GM19025 (cell line): Measurements from ENCODE around the gene BACH1.

Source experiments
- ATAC-seq: cut with Tn5 transposase; IDR thresholded peaks from one replicate; pipeline ENCODE4 v1.9.1; 2021; ENCODE audit warnings: mild to moderate bottlenecking, low read depth, moderate library complexity; ENCODE audit not compliant: unreplicated experiment

Gene BACH1

DNA sequence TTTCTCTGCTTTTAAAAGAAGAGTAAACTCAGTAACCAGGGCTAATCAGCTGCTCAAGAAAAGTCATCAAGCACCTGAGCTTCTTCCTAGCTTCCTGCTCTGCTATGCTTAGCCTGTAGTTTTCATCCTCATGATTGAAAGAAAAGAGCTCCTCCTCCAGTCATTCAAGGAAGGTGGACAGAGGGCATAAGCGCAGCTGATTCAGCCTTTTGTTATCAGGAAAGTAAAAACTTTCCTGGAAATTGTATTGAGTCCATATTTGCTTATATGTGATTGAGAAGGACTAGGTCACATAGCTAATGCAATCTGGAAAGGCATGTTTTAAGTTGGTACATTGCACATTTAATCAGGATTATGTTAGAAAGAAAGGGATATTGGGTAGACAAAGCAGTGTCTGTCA is 8.5 kb upstream of the BACH1 start:
- no peak for ATAC-seq

DNA sequence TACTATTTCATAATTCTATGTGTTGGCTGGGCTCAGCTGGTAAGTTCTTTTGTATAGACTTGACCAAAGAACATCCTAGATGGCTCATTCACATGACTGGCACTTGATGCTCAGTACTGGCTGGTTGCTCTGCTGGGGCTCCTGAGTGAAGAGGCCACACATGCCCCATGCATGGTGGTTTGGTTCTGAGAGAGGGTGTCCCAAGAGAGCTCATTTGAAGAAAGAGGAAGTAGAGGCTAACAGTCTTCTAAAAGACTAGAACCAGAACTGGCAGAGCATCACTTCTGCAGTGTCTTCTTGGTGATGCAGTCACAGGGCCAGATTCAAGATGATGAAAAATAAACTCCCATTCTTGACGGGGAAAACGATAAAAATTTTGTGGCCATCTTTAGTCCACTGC is 5.2 kb upstream of the BACH1 start:
- peak; percentile 80 for ATAC-seq

DNA sequence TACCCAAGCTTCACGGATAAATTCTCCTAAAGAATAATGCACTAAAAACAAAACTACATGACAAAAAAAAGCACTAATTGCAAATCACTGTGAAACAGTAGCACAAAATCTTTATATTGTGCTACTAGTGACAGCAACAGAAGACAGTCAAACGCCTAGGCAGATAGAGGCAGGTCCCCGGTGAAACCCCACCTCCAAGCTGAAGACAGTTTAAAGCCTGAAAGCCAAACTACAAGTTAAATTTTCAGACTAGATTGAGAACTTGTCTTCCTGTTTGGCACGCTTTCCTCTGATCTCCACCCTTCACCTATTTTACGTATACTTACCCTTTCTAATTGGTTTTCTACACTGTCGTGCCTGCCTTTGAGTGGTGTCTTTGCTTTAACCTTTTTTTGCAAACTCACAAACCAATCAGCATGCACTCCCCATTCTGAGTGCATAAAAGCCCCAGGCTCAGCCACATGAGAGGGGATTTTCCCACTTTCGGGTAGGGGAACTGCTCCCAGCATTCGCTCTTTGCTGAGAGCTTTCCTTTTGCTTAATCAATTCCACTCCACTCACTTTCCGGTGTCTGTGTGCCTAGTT is 3.6 kb upstream of the BACH1 start:
- no peak for ATAC-seq

DNA sequence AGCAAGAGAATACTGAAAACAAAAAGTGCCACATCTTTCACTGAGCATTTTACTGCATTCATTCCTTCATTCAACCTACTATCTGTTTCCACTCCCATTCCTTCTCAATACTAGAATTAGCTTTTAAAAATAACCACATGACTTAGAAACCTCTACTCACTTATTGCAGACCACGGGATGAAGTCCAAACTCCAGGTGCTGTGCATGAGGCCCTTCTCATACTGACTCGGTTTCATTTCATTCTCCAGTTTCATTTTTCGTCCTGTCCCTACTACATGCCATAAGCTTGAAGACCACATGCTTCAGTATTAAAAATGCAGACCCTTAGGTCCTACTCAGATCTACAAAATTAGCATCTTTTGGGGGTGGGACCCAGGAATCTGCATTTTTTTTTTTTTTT is 2.3 kb upstream of the BACH1 start:
- ATAC-seq: no peak

DNA sequence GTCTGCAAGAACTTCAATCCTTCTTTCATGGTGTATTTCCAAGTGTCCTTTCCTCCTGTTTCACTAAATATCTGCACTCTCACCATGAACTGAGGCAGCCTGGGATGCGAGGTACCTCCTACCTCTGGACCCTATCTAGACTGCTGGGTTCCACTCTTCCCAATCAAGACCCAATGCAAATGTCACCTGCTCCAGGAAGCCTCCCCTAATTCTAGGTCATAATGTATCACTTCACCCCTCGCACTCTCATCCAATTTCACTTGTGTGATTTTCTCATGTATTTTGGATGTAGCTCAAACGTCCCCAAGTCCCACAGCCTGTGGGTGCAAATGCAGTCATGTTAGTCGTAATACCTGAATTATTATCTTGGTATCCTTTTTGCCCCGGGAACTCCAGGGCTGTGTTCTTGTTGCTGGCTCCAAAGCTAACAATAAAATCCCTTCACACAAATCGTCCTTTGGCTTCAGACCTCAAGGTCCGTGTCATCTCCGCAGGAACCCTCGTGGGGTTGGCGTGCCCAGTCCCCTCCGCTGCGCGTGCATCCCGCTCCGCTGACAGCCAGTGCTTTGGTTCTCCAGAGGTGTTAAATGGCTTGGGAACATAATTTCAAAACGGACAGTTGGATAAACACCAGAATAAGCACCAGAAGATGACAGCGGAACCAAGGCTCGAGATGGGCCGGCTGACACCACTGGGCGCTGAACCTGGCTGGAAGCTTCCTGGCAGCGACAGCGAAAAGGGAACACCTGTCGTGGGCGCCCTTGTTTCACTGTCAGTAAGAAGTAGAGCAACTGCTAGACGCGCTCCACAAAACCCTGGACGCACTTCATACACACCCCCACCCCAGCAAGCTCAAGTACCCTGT is 1.0 kb upstream of the BACH1 start:
- ATAC-seq: no peak

DNA sequence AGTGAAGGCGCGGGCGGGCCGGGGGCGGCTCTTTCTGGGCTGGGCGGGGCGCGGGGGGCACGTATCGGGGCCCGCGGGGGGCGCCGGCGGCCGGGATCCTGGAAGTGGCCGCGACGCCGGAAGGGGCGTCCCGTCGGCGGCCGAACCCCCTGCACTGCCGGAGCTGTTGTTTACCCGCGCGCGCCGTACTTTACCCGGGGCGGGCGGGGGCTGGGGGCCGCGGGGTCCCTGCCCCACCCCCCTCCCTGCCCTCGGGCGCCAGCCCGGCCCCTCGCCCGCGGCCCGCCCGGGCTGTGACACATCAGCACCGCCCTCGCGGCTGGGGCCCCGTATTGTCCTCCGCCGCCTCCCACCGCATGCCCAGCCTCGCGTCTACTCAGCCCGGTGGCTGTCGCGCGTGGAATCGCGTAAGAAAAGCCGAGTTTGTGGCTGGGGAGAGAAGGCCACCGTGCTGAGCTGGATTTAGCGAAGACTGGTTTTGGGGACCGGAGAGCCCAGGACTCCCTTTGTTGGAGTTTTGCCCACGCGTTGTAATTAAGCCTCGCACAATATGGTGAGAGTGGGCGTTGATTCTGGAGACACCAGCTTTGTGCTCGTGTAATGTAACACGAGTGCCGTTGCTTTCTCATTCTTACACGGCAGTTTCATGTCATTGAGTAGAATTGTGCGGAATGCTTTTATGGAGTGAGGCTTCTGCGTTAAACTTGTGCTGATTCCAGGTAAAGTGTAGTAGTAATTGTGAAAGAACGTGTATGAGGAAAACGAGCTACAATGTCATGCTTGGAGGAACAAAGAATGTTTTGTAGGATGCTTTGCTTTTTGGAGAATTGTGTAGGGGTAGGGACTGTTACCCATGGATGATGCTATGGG is 559 bp downstream of the BACH1 start:
- peak; percentile 15 for ATAC-seq

DNA sequence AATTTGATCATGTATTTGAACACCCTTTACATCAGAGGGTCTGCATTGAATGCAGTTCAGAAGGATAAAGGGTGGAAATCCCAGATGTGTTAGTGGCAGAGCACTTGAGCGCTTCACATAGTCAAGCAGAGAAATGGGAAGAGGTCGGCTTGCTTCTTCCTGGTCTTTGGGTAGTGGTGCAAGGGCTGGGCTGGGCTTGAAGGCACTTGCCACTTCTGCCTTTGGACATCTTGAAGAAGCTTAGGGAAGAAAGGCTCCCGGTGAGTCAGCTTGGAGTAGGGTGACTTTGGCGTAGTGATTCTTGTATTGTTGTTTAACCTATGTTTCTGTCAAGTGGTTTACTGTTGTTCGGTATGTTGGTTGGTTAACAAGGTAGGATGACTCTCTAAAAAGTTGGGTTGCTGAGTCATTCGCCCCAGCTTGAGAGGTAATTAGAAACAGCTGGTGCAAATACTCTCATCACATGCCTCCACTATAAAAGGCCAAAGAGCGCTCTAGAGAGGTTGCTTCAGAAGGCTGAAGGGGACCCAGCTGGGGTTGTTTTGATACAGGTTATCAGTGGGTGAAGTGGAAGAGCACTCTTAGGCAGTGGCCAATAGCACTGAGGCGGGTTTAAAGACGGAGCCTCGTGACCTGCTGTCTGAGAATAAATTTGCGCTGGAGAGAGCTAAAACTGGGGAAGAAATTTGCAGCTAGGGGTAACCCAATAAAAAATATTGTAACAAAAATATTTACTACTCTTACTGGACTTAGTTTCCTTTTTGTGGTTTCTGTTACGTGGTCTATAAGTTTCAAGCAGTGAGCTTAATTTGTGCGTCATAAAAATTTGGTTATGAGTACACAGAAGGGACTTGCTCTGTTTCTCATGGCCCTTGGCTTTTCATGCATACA is 1.4 kb downstream of the BACH1 start:
- peak; percentile 63 for ATAC-seq

DNA sequence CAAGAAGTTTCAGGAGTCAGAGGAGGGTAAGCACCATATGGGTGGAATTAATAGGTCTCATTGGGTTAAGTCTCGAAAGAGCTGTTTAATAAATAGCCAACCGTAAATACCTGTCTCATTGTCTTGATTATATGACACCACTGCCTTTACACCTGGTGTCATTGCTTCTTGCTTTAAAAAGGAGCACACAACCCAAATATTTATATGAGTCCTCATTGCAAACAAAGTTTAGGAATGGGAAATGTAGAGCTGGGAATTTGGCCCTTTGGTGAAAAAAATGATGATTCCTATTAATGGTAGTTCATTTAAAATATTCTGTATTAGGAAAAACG is 2.1 kb downstream of the BACH1 start:
- no peak for ATAC-seq

DNA sequence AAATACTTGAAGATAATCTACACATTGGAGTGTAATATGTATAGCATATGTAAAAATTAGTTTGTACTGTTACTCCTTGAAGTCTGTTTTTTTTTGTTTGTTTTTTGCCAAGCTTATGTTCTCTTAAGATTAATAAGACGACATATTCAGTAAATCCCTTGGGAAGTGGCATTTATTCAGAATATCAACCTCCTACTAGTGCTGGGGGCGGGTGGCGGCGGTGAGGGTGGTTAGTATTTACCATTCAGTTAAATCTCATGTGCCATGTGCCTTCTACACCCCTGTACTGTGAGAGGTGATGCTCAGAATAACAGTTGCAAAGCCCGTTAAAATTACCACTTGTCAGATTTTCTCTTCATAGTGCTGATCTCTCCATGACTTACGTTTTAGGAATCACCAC is 3.0 kb downstream of the BACH1 start:
- ATAC-seq: no peak

DNA sequence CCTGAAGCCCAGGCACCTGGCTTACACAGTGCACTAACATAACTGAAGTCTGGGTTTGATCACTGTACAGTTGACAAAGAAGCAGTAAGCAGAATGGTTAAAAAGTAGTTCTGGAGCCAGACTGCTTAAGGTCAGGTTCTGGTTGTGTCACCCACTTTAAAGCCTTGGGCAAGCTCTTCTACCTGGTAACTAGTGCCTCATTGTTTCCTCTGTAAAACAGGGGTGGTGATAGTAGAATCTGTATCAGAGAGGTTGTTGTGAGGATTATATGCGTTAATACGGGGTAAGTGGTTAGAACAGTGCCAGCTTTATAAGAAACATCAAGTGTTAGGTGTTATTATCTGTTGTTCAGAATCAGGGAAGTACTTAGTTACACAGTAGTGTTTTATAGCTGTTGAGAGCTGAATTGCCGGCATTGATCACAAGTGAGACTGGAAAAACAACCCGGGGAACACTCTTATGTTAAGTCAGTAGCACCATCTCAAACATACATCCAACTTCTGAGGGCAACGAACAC is 3.7 kb downstream of the BACH1 start:
- no peak for ATAC-seq

DNA sequence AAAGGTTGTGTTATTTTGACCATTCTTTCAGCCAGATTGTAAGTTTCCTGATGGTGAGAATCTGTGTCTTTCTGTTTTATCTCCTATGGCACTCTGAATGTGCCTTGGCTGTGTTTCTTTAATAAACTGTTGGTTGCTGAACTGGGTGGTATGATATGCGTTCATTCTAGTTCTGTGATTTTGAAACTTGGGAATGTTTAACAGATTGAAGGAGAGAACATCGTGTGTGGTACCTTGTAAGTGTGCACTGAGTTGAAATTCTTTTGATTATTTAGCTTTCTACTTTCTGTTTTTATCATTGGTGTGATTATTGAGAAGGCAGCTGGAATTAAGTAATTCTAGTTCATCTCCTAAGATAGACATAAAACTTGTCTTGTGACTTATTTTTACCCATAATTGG is 4.6 kb downstream of the BACH1 start:
- ATAC-seq: no peak

DNA sequence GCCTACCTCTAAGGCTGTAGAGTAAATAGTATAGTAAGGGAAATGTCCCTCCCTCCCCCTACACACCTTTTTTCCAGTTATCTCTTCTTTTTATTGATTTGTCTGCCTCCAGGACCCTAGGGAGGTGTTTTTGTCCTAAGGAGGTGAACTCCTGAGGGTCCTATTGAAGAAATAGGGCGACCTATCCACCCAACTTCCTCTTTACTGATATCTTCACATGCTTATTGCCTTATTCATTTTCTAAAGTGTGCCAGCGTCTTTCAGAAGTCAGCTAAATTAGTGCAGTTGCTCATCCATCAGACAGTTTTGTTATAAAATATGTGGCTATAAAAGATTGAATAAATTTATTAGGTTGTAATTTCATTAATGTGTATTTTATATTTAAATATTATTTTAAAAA is 5.9 kb downstream of the BACH1 start:
- ATAC-seq: no peak

DNA sequence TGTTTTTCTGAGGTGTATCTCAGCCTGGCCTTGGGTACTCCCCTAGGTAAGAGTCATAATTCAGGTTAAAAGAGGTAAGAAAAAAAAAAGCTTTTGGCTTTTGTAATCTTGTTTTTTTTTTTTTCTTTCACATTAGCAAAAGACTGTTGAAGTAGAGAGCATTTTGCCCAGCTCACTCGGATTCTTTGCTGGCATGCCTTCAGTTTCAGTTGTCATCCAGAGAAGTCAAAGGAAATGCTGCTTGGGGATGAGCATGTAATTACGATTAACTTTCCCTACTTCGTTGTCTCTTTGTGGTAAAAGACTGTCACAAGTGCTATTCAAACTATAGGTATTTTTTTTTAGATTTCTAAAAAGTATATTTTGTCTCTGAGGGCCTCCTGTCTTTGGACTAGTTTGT is 6.3 kb downstream of the BACH1 start:
- no peak for ATAC-seq

DNA sequence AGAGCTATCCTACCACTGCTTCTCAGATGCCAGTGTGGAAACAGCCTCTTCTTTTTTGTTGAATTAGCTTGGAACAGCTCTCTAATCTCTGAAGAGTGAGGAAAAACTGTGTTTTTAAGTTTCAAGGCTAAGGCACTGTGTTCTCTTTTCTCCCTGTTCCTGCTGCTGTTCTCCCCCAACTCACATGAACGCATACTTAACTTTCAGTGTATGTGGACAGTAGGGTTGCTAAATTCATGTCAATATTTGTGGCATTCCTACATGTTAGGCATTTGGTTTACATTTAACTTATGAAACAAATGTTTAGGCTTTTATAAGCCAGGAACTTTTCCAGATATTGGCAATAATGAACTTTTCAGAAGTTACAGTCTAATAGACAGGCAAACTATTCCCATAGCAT is 6.8 kb downstream of the BACH1 start:
- no peak for ATAC-seq

DNA sequence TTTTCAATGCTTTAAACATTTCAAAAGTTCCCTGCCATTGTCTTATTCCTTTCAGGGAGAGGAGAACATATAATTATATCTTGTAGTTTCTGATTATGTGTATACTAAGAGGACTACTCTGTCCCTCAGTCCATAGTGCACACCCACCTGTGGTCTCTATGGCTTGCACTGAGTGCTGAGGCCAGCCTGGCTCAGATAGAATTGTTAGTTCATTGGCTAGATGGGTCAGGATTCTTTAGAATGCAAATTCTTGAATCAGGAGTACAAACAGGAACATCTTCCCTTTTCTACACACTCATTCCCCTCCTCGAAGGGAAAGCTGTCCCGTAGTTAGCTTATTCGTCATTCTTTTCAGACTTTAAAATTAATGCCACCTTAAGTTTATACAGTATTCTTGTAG is 8.2 kb downstream of the BACH1 start:
- no peak for ATAC-seq

DNA sequence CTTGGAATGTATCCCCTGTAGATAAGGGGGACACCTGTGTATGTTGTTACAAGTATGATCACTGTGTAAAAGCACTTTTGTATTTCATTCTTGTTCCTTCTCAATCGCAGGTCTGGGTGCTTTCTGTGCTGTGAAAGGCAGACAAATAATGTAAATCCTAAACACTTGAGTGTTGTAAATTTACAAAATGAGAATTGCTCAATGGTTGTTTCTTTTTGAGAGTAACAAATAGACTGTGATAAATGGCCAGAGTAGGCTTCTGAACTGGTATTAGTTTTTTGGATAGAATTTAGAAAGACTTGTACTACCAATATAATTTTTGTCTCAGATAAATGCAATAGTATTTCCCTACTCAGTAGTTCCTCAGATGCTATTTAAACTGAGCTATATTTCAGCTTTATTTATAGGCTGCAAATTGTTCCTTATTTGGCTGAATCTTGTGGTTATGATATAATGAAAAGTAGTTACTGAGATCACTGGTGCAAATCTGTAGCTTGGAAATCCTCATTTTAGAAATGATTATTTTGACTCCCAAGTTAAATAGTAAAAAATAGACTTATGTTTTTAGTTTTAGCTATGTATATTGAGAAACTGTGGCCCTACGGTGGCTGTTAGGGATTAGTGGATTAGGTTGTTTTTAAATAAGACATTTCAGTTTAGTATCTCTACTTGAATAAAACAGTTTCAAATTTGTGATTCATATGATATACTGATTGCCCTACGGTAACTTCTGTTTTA is 9.2 kb downstream of the BACH1 start:
- no peak for ATAC-seq

DNA sequence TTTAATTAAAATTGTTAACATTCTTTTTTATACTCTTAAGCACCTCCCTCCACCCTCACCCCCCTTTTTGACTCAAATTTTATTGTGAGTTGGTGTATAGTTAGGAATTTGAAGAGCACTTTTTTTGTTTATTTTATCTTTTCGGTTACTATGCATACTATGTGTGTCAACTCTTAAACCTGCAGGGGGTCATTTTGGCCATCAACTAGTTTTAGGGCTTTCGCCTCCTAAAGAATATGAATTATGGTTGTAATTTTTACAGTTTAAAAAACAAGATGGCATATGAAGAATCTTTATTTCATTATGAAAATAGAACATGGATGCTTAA is 9.7 kb downstream of the BACH1 start:
- ATAC-seq: no peak

DNA sequence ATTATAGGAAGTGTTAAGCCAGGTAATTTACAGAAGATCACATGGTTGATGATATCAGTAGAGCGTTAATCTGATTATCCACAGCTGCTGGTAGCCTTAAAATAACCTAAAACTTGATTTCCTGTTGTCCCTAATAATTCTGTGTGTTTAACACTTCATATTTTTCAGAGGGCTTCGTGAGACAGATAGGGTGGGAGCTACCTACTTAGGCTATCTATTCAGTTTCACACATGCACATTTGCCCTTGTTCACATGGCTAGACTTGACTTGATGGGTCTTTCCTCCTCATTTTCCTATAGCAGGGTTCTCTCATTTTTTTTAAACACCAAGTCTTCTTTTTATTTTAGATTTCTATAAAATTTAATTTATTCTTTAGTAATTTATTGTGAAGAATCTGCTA is 11.0 kb downstream of the BACH1 start:
- ATAC-seq: no peak

DNA sequence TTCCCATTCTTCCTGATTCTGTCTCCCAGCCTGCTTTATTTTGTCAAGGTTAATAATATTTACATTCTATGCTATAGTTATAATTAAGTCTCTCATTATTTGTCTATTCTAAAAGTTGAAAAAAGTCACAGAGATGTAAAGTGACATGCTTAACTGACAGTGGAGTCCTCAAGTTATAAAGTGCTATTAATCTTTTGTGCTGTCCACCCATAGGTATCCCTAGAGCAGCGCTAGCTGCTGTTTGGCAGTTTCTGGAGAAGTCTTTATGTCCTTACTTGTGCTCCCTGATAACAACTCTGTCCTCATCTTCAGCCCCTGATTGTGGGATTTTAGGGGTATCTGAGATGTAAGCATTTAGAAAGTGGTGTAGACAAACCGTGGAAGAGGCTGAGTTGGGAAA is 13.1 kb downstream of the BACH1 start:
- no peak for ATAC-seq

DNA sequence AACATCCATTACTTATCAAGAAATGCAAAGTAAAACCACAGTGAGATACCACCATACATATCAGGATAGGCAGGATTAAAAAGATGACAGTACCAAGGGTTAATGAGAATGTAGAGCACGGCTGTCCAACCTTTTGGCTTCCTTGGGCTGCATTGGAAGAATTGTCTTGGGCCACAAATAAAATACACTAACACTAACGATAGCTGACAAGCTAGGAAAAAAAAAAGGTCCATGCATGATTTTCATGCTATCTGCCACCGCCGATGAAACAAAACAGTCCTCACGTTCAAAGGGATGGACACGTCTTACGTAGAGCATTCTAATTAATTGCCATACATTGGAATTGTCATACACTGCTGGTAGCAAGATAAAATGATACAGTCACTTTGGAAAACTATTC is 14.3 kb downstream of the BACH1 start:
- ATAC-seq: no peak
